WTC11 (cell line): Measurements from ENCODE around the gene REG4. TPM values are rescaled to one million over a fixed set of nuclear protein-coding genes. Genes with fewer than 3 reads are reported as not detected.

Source experiments
- ATAC-seq: fragments of 200-7000 bp; cut with Tn5 transposase; 2 replicates; pipeline ENCODE4 v1.10.0; 2021; ENCODE audit warnings: mild to moderate bottlenecking, moderate library complexity
- CTCF ChIA-PET: fragments of 300-600 bp; sonication (Branson Sonifier 250); formaldehyde crosslinking; loops from one replicate; lab custom pipeline; 2021; ENCODE audit warnings: antibody characterized with exemption; lab: Charles Lee
- POLR2A ChIA-PET: fragments of 350-600 bp; sonication (Branson Sonifier 250); formaldehyde crosslinking; loops from one replicate; lab custom pipeline; 2021; ENCODE audit warnings: antibody characterized with exemption; lab: Charles Lee
- DNase-seq: peaks from one replicate; pipeline ENCODE4 v3.0.0; 2021; ENCODE audit warnings: low spot score
- H3K27ac Mint-ChIP-seq: 2 replicates; pipeline ENCODE4 v1.8.0; 2021; ENCODE audit warnings: mixed read lengths
- H3K27me3 Mint-ChIP-seq: 2 replicates; pipeline ENCODE4 v1.8.0; 2021; ENCODE audit warnings: low read depth, mild to moderate bottlenecking, moderate library complexity, mixed read lengths
- H3K36me3 Mint-ChIP-seq: 2 replicates; pipeline ENCODE4 v1.8.0; 2021; ENCODE audit warnings: mixed read lengths
- H3K4me1 Mint-ChIP-seq: 2 replicates; pipeline ENCODE4 v1.8.0; 2022; ENCODE audit warnings: mixed read lengths
- H3K4me3 Mint-ChIP-seq: 2 replicates; pipeline ENCODE4 v1.8.0; 2021; ENCODE audit warnings: mild to moderate bottlenecking, moderate library complexity, mixed read lengths
- H3K9me3 Mint-ChIP-seq: 2 replicates; pipeline ENCODE4 v1.8.0; 2021; ENCODE audit warnings: mixed read lengths
- CREB1 ChIP-seq: sonication (generic); formaldehyde crosslinking; IDR thresholded peaks from 2 replicates; pipeline ENCODE4 v1.8.0; 2023; ENCODE audit warnings: mild to moderate bottlenecking, missing genetic modification reagents
- ELF4 ChIP-seq: sonication (generic); formaldehyde crosslinking; IDR thresholded peaks from 2 replicates; pipeline ENCODE4 v1.8.1; 2022; ENCODE audit warnings: low read depth, mild to moderate bottlenecking, moderate library complexity, missing genetic modification reagents
- EMX1 ChIP-seq: fragments of 250-450 bp; sonication (Bioruptor Pico); IDR thresholded peaks from 2 replicates; pipeline ENCODE4 v1.8.0; 2021; ENCODE audit warnings: mild to moderate bottlenecking
- FOXJ3 ChIP-seq: sonication (generic); formaldehyde crosslinking; IDR thresholded peaks from 2 replicates; pipeline ENCODE4 v1.9.0; 2021; ENCODE audit warnings: missing genetic modification reagents, mild to moderate bottlenecking, borderline replicate concordance
- GABPB1 ChIP-seq: sonication (generic); formaldehyde crosslinking; IDR thresholded peaks from 2 replicates; pipeline ENCODE4 v1.8.1; 2023; ENCODE audit warnings: mild to moderate bottlenecking, missing genetic modification reagents
- JAZF1 ChIP-seq: fragments of 250-450 bp; sonication (Bioruptor Pico); IDR thresholded peaks from 2 replicates; pipeline ENCODE4 v1.9.0; 2021; ENCODE audit warnings: moderate library complexity, mild to moderate bottlenecking, inconsistent platforms
- MYBL2 ChIP-seq: sonication (generic); formaldehyde crosslinking; IDR thresholded peaks from 2 replicates; pipeline ENCODE4 v1.8.1; 2023; ENCODE audit warnings: mild to moderate bottlenecking, moderate library complexity, missing genetic modification reagents
- NFATC4 ChIP-seq: fragments of 250-450 bp; sonication (Bioruptor Pico); IDR thresholded peaks from 2 replicates; pipeline ENCODE4 v1.9.0; 2021; ENCODE audit warnings: mild to moderate bottlenecking
- NR1H2 ChIP-seq: sonication (generic); formaldehyde crosslinking; IDR thresholded peaks from 2 replicates; pipeline ENCODE4 v1.9.0; 2021; ENCODE audit warnings: mild to moderate bottlenecking, moderate library complexity, missing genetic modification reagents
- RELA ChIP-seq: sonication (generic); formaldehyde crosslinking; IDR thresholded peaks from 2 replicates; pipeline ENCODE4 v1.8.1; 2022; ENCODE audit warnings: missing genetic modification reagents, mild to moderate bottlenecking, borderline replicate concordance
- SMAD4 ChIP-seq: sonication (generic); formaldehyde crosslinking; IDR thresholded peaks from 2 replicates; pipeline ENCODE4 v1.8.0; 2022; ENCODE audit warnings: mild to moderate bottlenecking, missing genetic modification reagents
- ZNF121 ChIP-seq: sonication (generic); formaldehyde crosslinking; IDR thresholded peaks from 2 replicates; pipeline ENCODE4 v1.8.0; 2023; ENCODE audit warnings: missing genetic modification reagents
- ZNF232 ChIP-seq: sonication (generic); formaldehyde crosslinking; IDR thresholded peaks from 2 replicates; pipeline ENCODE4 v1.8.0; 2022; ENCODE audit warnings: mild to moderate bottlenecking, missing genetic modification reagents
- ZNF317 ChIP-seq: sonication (generic); formaldehyde crosslinking; IDR thresholded peaks from 2 replicates; pipeline ENCODE4 v1.8.1; 2023; ENCODE audit warnings: low read depth, mild to moderate bottlenecking, moderate library complexity, missing genetic modification reagents, borderline replicate concordance
- total RNA-seq: library from RNA; stranded (reverse); gene quantifications from 3 replicates; pipeline ENCODE4 v1.2.3, GENCODE V29; 2021
- TF ChIP-seq, protein P1 (sequence below): sonication (generic); formaldehyde crosslinking; IDR thresholded peaks from 2 replicates; pipeline ENCODE4 v1.8.1; 2023; ENCODE audit warnings: mild to moderate bottlenecking, missing genetic modification reagents, moderate library complexity
- TF ChIP-seq, protein P2 (sequence below): sonication (generic); formaldehyde crosslinking; conservative IDR thresholded peaks from 2 replicates; pipeline ENCODE4 v1.8.1; 2023; ENCODE audit warnings: mild to moderate bottlenecking, low read depth, missing genetic modification reagents, moderate library complexity
- TF ChIP-seq, protein P3 (sequence below): fragments of 250-450 bp; sonication (Bioruptor Pico); IDR thresholded peaks from 2 replicates; pipeline ENCODE4 v2.1.2; 2022; ENCODE audit warnings: mild to moderate bottlenecking, moderate library complexity
- TF ChIP-seq, protein P4 (sequence below): sonication (generic); formaldehyde crosslinking; IDR thresholded peaks from 2 replicates; pipeline ENCODE4 v1.8.1; 2023; ENCODE audit warnings: mild to moderate bottlenecking, missing genetic modification reagents
- TF ChIP-seq, protein P5 (sequence below): fragments of 200-600 bp; IDR thresholded peaks from 2 replicates; pipeline ENCODE4 v1.8.0; 2022; ENCODE audit warnings: antibody characterized with exemption
- TF ChIP-seq, protein P6 (sequence below): fragments of 250-450 bp; sonication (Bioruptor Pico); conservative IDR thresholded peaks from 2 replicates; pipeline ENCODE4 v1.9.0; 2021; ENCODE audit warnings: mild to moderate bottlenecking
- TF ChIP-seq, protein P7 (sequence below): sonication (generic); formaldehyde crosslinking; IDR thresholded peaks from 2 replicates; pipeline ENCODE4 v1.8.1; 2022; ENCODE audit warnings: missing genetic modification reagents, borderline replicate concordance

The REG4 gene
- total RNA-seq, 1 experiment from 2014 or later = 0.31 TPM

DNA sequence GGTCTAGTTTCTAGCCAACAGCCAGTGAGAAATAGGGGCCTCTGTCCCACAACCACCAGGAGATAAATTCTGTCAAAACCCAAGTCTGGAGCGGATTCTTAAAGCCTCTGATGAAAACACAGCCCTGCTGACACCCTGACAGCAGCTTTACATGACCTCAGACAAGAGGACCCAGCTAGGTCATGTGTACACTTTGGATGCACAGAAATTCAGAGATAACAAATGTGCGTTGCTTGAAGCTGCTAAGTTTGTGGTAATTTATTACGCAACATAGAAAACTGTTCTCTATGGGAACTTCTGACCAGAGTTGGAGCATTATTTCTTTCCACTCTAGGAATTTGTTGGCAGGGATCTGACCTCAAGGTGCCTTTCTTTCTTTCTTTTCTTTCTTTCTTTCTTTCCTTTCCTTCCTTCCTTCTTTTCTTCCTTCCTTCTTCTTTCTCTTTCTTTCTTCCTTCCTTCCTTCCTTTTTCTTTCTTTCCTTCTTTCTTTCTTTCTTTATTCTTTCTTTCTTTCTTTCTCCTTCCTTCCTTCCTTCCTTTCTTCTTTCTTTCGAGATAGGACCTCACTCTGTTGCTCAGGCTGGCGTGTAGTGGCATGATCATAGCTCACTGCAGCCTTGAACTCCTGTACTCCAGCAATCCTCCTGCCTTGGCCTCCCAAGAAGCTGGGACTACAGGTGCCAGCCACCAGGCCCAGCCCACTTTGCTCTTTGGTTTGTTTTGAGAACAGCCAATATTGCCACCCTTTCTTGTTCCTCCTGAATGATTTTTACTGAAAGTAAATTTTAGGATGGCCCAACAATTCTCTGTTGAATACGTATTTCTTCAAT is 27.7 kb downstream of the REG4 start:
- no peak overlapping the region for H3K27ac Mint-ChIP-seq

DNA sequence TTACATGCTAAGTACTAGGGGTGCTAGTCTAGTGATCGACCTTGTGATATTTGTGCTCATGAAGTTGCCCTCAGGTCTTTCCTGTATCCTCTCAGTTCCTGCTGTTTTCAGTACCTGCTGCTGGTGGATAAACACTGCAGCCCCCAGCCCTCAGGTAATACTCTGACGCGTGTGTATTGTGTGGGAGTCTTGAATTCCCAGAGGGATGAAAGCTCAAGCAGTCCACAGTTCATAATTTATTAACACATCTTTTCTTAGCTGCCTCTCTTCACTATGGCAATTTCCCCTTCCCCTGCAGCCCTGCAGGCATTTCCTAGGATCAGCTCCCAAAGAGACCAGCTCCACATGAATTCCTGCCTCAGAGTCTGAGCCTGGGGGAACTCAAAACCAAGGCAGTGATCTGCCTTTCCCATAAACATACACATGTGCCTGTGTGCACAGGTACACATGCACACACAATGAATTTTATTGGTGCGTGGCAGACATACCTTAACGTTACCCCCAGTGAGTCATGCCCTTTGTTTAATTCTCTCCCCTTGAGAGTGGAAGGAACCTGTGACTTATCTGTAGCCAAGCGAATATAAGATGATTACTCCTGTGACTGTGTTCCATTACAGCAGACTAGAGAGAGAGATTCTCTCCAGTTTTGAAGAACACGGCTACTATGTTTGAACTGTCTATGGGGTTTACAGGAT is 28.5 kb downstream of the REG4 start:
- Mint-ChIP-seq H3K27ac (no peak overlapping the region), H3K4me1 (0 out of 2 replicates have a peak, but pooled peaks cover 3% of the 10 kb centered on the region), H3K9me3 (no peaks in the 10 kb centered on the region), H3K27me3 (no peaks in the 10 kb centered on the region; the same call in 1 of the 2 replicates), H3K36me3 (no peaks in the 10 kb centered on the region), H3K4me3 (no peak overlapping the region)
- POLR2A ChIA-PET = no interaction called here
- DNase-seq = no peak
- CTCF ChIA-PET = no interaction called here
- ATAC-seq = no peak
- TF ChIP-seq MYBL2 = no peak
- TF ChIP-seq ELF4 (CRISPR knock-in tag) = no peak
- TF ChIP-seq, protein P1, sequence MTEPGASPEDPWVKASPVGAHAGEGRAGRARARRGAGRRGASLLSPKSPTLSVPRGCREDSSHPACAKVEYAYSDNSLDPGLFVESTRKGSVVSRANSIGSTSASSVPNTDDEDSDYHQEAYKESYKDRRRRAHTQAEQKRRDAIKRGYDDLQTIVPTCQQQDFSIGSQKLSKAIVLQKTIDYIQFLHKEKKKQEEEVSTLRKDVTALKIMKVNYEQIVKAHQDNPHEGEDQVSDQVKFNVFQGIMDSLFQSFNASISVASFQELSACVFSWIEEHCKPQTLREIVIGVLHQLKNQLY (CRISPR knock-in tag) = no peak
- no peak for TF ChIP-seq SMAD4 (CRISPR knock-in tag)
- no peak for TF ChIP-seq EMX1
- TF ChIP-seq CREB1 (CRISPR knock-in tag) = no peak
- no peak for TF ChIP-seq NFATC4 (CRISPR knock-in tag)
- TF ChIP-seq, protein P2, sequence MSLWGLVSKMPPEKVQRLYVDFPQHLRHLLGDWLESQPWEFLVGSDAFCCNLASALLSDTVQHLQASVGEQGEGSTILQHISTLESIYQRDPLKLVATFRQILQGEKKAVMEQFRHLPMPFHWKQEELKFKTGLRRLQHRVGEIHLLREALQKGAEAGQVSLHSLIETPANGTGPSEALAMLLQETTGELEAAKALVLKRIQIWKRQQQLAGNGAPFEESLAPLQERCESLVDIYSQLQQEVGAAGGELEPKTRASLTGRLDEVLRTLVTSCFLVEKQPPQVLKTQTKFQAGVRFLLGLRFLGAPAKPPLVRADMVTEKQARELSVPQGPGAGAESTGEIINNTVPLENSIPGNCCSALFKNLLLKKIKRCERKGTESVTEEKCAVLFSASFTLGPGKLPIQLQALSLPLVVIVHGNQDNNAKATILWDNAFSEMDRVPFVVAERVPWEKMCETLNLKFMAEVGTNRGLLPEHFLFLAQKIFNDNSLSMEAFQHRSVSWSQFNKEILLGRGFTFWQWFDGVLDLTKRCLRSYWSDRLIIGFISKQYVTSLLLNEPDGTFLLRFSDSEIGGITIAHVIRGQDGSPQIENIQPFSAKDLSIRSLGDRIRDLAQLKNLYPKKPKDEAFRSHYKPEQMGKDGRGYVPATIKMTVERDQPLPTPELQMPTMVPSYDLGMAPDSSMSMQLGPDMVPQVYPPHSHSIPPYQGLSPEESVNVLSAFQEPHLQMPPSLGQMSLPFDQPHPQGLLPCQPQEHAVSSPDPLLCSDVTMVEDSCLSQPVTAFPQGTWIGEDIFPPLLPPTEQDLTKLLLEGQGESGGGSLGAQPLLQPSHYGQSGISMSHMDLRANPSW (CRISPR knock-in tag) = no peak
- TF ChIP-seq, protein P3, sequence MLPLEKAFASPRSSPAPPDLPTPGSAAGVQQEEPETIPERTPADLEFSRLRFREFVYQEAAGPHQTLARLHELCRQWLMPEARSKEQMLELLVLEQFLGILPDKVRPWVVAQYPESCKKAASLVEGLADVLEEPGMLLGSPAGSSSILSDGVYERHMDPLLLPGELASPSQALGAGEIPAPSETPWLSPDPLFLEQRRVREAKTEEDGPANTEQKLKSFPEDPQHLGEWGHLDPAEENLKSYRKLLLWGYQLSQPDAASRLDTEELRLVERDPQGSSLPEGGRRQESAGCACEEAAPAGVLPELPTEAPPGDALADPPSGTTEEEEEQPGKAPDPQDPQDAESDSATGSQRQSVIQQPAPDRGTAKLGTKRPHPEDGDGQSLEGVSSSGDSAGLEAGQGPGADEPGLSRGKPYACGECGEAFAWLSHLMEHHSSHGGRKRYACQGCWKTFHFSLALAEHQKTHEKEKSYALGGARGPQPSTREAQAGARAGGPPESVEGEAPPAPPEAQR (CRISPR knock-in tag) = no peak
- no peak for TF ChIP-seq NR1H2 (CRISPR knock-in tag)
- no peak for TF ChIP-seq ZNF121 (CRISPR knock-in tag)
- TF ChIP-seq JAZF1 (CRISPR knock-in tag) = no peak
- TF ChIP-seq, protein P4, sequence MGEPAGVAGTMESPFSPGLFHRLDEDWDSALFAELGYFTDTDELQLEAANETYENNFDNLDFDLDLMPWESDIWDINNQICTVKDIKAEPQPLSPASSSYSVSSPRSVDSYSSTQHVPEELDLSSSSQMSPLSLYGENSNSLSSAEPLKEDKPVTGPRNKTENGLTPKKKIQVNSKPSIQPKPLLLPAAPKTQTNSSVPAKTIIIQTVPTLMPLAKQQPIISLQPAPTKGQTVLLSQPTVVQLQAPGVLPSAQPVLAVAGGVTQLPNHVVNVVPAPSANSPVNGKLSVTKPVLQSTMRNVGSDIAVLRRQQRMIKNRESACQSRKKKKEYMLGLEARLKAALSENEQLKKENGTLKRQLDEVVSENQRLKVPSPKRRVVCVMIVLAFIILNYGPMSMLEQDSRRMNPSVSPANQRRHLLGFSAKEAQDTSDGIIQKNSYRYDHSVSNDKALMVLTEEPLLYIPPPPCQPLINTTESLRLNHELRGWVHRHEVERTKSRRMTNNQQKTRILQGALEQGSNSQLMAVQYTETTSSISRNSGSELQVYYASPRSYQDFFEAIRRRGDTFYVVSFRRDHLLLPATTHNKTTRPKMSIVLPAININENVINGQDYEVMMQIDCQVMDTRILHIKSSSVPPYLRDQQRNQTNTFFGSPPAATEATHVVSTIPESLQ (CRISPR knock-in tag) = no peak
- TF ChIP-seq, protein P5, sequence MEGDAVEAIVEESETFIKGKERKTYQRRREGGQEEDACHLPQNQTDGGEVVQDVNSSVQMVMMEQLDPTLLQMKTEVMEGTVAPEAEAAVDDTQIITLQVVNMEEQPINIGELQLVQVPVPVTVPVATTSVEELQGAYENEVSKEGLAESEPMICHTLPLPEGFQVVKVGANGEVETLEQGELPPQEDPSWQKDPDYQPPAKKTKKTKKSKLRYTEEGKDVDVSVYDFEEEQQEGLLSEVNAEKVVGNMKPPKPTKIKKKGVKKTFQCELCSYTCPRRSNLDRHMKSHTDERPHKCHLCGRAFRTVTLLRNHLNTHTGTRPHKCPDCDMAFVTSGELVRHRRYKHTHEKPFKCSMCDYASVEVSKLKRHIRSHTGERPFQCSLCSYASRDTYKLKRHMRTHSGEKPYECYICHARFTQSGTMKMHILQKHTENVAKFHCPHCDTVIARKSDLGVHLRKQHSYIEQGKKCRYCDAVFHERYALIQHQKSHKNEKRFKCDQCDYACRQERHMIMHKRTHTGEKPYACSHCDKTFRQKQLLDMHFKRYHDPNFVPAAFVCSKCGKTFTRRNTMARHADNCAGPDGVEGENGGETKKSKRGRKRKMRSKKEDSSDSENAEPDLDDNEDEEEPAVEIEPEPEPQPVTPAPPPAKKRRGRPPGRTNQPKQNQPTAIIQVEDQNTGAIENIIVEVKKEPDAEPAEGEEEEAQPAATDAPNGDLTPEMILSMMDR = no peak
- TF ChIP-seq, protein P6, sequence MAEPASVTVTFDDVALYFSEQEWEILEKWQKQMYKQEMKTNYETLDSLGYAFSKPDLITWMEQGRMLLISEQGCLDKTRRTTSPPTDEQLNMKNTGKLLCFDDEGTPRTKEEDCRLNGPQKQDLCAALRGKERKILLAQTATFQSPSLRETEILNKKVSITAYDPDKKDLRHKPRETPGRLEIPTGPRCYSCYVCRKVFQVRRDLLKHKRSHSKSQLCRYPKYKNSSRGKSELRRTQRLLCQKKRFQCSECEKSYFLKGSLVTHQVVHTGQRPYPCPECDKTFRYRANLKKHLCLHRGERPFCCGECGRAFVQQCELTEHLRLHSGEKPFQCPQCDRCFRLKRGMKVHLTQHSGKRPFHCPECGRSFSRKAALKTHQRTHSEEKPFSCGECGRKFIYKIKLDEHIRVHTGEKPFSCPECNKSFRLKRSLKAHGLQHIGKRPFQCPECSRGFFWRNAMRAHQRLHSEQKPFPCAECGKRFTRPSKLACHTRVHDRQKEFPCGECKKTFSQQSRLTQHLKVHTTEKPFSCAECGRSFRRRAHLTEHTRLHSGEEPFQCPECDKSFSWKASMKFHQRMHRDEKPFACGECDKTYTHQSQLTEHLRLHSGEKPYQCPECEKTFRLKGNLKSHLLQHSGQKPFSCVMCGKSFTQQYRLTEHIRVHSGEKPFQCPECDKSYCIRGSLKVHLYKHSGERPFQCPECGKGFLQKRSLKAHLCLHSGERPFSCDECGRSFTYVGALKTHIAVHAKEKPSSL (CRISPR knock-in tag) = no peak
- TF ChIP-seq, protein P7, sequence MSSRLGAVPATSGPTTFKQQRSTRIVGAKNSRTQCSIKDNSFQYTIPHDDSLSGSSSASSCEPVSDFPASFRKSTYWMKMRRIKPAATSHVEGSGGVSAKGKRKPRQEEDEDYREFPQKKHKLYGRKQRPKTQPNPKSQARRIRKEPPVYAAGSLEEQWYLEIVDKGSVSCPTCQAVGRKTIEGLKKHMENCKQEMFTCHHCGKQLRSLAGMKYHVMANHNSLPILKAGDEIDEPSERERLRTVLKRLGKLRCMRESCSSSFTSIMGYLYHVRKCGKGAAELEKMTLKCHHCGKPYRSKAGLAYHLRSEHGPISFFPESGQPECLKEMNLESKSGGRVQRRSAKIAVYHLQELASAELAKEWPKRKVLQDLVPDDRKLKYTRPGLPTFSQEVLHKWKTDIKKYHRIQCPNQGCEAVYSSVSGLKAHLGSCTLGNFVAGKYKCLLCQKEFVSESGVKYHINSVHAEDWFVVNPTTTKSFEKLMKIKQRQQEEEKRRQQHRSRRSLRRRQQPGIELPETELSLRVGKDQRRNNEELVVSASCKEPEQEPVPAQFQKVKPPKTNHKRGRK (CRISPR knock-in tag) = no peak
- no peak for TF ChIP-seq FOXJ3
- no peak for TF ChIP-seq RELA (CRISPR knock-in tag)

More for the DNA sequence above, 27.7 kb downstream of the REG4 start:
- TF ChIP-seq ZNF317 (CRISPR knock-in tag) (no peak), ZNF232 (CRISPR knock-in tag) (no peak), GABPB1 (0 out of 2 replicates have a peak, but pooled peaks have one; percentile 22)
- Mint-ChIP-seq H3K4me3 (no peak overlapping the region), H3K36me3 (no peaks in the 10 kb centered on the region), H3K27me3 (no peaks in the 10 kb centered on the region; the same call in 1 of the 2 replicates), H3K9me3 (no peaks in the 10 kb centered on the region), H3K4me1 (0 out of 2 replicates have a peak, but pooled peaks cover 3% of the 10 kb centered on the region)
- POLR2A ChIA-PET = no interaction called here
- DNase-seq (no peak), ATAC-seq (no peak)
- CTCF ChIA-PET = interaction anchor here (1.2 kb wide), 1 partner anchor 43 kb away, joined by 4 read pairs; no protein-coding TSS in a partner anchor
